ENCODE data around the gene MGLL.

Gene MGLL

GRCh38 chr3:127644641-127645370, 177.5 kb downstream of the MGLL start:
- DNase-seq: no peak

GRCh38 chr3:127640042-127640355, 182.3 kb downstream of the MGLL start:
- no peak for DNase-seq

- DNase-seq: no peak
Observed at GRCh38 chr3:127639173-127640041, 182.9 kb downstream of the MGLL start.

Data from activated CD4-positive, alpha-beta T cell treated with anti-CD3 and anti-CD28 coated beads, Interleukin-2, amount 50 U/mL, for 48 hours (primary cell).